CD1c-positive myeloid dendritic cell (primary cell): ENCODE results near the gene SPG21.
"Not testable (repeated sequence)": the region's sequence is repeated elsewhere in the genome, so short reads cannot be mapped to it uniquely, and the experiment has no call there.

Source experiments
- DNase-seq: peaks from one replicate; pipeline ENCODE4 v3.0.0-alpha.2; 2016; ENCODE audit errors: extremely low spot score

The SPG21 gene

GRCh38 chr15:64989416-64990167 is at the start of gene SPG21:
Gene SPG21 (minus strand): TSS chr15:64989914. CDS start chr15:64983569, 6,345 bp downstream.
- DNase-seq: peak; percentile 98

- no peak for DNase-seq
These were observed 49.1 kb upstream of the SPG21 start for GRCh38 chr15:65038836-65039235.

- DNase-seq: no peak
These were observed 48.7 kb upstream of the SPG21 start for GRCh38 chr15:65038428-65038827.

- DNase-seq: no peak
These were observed 47.6 kb upstream of the SPG21 start for GRCh38 chr15:65037309-65037708.

GRCh38 chr15:65034719-65035118 is 45.0 kb upstream of the SPG21 start:
- DNase-seq: no peak

GRCh38 chr15:65033659-65034269 is 44.0 kb upstream of the SPG21 start:
- peak; percentile 57 for DNase-seq

GRCh38 chr15:65032801-65033537 is 43.3 kb upstream of the SPG21 start:
- peak; percentile 64 for DNase-seq

GRCh38 chr15:65029736-65030208 is 40.1 kb upstream of the SPG21 start:
- no peak for DNase-seq

GRCh38 chr15:65028921-65029735 is 39.4 kb upstream of the SPG21 start, which contains the start of gene MTFMT:
Gene MTFMT (minus strand): TSS chr15:65029639. CDS start chr15:65029613, 26 bp downstream.
- peak; percentile 92 for DNase-seq

GRCh38 chr15:65028338-65028737 is 38.6 kb upstream of the SPG21 start:
- peak; percentile 18 for DNase-seq

- peak; percentile 68 for DNase-seq
These were observed 37.9 kb upstream of the SPG21 start for GRCh38 chr15:65027593-65027992.

GRCh38 chr15:65026756-65027155 is 37.0 kb upstream of the SPG21 start:
- DNase-seq: no peak

- DNase-seq: no peak
These were observed 31.8 kb upstream of the SPG21 start for GRCh38 chr15:65021488-65021887.

GRCh38 chr15:65020419-65020818 is 30.7 kb upstream of the SPG21 start:
- no peak for DNase-seq

GRCh38 chr15:65011198-65011597 is 21.5 kb upstream of the SPG21 start:
- DNase-seq: not testable (repeated sequence)

GRCh38 chr15:65008983-65009382 is 19.3 kb upstream of the SPG21 start:
- DNase-seq: peak; percentile 33

GRCh38 chr15:65006876-65007275 is 17.2 kb upstream of the SPG21 start:
- no peak for DNase-seq

GRCh38 chr15:65004993-65005392 is 15.3 kb upstream of the SPG21 start:
- no peak for DNase-seq

GRCh38 chr15:64997745-64998375 is 8.1 kb upstream of the SPG21 start:
- no peak for DNase-seq

GRCh38 chr15:64997066-64997465 is 7.4 kb upstream of the SPG21 start:
- DNase-seq: no peak

- no peak for DNase-seq
These were observed 3.6 kb upstream of the SPG21 start for GRCh38 chr15:64993290-64993689.
